ENCODE measurements around the gene EMC7.
A peak's percentile ranks its signal among the peaks of the same experiment; 100 is the strongest.
"Not testable (repeated sequence)": the region's sequence is repeated elsewhere in the genome, so short reads cannot be mapped to it uniquely, and the experiment has no call there.

Gene EMC7

DNA sequence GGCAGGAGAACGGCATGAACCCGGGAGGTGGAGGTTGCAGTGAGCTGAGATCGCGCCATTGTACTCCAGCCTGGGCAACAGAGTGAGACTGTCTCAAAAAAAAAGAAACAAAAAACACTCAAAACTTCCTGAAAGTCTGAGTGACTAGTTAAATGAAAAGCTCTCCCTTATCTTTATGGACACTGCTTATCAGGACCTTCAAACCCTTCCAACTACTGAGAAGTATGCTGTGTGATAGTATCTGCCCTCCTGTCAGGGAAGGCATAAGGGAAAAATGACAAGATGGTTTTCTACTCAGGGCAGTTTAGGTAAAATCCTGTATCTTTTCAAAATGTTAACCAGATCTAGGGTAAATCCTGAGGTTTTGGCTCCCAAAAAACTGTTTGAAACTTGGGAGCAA, 21.8 kb downstream of the EMC7 start:
- no peak for DNase-seq

GRCh38 chr15:34078900-34079299, 22.8 kb downstream of the EMC7 start:
- DNase-seq: no peak

- DNase-seq: no peak
These were observed 24.9 kb downstream of the EMC7 start for GRCh38 chr15:34076785-34077184.

DNA sequence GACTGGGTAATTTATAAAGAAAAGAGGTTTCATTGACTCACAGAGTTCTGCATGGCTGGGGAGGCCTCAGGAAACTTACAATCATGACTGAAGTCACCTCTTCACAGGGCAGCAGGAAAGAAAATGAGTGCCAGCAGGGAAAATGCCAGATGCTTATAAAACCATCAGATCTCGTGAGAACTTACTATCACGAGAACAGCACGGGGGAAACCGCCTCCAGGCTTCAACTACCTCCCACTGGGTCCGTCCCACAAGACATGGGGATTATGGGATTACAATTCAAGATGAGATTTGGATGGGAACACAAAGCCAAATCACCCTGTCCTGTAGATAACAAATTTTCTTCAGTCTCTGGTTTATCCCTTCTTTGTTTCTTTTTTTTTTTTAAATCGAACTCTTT, 31.7 kb downstream of the EMC7 start:
- DNase-seq: no peak

GRCh38 chr15:34065941-34066340, 35.7 kb downstream of the EMC7 start:
- DNase-seq: no peak

GRCh38 chr15:34065261-34065660, 36.4 kb downstream of the EMC7 start:
- DNase-seq: no peak

GRCh38 chr15:34064438-34064837, 37.2 kb downstream of the EMC7 start:
- DNase-seq: no peak

DNA sequence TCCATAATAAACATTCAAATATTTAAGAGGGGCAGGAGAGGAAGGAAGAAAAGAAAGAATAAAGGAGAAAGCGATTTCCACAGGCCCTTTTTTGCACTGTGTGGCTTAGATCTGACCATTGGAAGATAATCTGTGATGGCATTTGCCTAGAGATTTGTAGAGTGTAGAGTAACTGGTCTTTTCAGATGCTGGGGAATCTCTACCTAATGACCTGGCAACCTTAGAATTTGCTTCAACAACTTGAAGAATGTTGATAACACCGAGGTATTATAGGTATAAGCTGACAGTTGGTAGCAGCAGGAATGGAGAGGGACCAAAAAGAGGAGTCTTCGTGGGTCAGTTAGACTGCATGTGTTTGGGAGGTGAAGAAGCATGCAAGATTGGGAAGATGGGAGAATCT, 41.7 kb downstream of the EMC7 start:
- no peak for DNase-seq

DNA sequence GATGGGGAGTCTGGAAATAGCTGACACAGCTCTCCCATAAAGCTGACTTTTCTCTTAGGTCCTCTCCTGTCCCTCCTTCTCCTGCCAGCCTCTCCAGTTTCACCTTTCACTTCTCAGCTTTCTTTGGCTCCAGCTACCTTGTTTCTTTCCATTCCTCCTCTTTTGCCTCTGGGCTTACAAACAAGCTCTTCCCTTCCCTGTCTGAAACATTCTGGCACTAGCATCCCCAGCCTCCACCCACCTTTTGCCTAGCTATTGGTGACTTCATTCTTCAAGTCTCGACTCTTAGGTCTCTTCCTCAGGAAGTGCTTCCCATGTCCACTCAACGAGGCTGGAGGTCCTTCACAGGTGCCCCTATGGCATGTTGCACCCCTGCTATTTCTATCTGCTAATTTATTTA, 42.2 kb downstream of the EMC7 start:
- no peak for DNase-seq

DNA sequence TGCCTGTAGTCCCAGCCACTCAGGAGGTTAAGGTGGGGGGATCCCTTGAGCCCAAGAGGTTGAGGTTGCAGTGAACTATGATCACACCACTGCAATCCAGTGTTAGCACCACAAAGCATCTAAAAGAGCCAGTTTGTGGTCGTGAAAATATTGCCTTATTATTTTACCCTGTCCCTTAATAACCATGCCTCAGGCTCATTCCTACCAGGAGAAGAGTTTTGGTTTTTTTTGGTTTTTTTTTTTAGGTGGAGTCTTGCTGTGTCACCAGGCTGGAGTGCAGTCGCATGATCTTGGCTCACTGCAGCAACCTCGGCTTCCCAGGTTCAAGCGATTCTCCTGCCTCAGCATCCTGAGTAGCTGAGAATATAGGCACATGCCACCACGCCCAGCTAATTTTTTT, 44.8 kb downstream of the EMC7 start:
- no peak for DNase-seq

- no peak for DNase-seq
These were observed 45.6 kb downstream of the EMC7 start for GRCh38 chr15:34055868-34056595.

- DNase-seq: no peak
These were observed 47.5 kb downstream of the EMC7 start for GRCh38 chr15:34054081-34054707.

- not testable (repeated sequence) for DNase-seq
These were observed 51.3 kb downstream of the EMC7 start for GRCh38 chr15:34050385-34050784.

DNA sequence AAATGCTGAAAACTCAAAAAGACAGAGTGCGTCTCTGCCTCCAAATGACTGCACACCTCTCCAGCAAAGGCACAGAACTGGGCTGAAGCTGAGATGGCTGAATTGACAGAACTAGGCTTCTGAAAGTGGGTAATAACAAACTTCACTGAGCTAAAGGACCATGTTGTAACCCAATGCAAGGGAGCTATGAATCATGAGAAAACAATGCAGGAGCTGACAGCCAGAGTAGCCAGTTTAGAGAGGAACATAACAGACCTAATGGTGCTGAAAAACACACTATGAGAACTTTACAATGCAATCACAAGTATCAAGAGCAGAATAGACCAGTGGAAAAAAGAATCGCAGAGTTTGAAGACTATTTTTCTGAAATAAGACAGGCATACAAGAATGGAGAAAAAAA, 52.5 kb downstream of the EMC7 start:
- DNase-seq: no peak

DNA sequence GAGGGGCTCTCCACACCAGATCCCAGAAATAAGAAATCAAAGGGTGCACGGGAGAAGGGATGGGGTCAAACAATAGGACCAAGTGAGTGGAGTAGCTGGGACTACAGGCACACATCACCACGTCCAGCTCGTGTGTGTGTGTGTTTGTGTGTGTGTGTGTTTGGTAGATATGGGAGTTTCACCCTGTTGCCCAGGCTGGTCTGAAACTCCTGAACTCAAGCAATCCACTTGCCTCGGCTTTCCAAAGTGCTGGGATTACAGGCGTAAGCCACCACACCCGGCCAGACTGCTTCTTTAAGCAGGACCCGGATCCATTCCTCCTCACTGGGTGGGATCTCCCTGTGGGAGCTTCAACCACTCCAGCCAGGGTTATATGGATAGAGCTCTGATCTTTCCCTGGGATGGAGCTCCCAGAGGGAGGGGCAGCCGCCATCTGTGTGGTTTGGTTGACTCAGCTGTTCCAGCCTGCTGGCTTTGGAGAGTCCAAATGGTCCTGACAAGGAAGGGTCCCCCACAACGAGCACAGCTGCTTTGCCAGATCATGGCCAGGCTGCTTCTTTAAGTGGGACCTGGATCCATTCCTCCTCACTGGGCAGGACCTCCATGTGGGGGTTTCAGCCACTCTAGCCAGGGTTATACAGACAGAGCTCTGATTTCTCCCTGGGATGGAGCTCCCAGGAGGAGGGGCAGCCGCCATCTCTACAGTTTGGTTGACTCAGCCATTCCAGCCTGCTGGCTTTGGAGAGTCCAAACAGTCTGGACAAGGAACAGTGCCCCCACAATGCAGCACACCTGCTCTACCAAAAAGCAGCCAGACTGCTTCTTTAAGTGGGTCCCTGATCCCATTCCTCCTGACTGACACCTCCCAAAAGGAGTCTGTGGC, 53.5 kb downstream of the EMC7 start:
- no peak for DNase-seq

- DNase-seq: no peak
These were observed 55.1 kb downstream of the EMC7 start for GRCh38 chr15:34046471-34047145.

DNA sequence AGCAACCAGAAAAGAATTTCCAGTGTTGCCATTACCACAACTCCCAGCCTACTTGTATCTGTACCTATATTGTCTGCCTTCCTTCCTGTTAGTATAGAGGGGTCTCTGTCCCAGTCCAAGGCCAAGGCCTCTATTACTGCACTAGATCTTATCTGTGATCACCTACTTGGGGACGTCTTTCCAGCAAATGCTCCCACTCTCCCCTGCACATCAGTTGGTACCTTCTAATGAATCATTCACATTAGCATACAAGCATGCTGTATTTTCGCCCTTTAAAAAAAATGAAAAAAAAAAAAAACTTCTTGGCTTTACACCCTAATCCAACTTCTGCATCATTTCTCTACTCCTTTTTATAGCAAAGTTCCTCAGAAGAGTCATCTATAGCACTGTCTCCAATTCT, 57.8 kb downstream of the EMC7 start:
- no peak for DNase-seq

- no peak for DNase-seq
These were observed 58.3 kb downstream of the EMC7 start for GRCh38 chr15:34043391-34043790.

DNA sequence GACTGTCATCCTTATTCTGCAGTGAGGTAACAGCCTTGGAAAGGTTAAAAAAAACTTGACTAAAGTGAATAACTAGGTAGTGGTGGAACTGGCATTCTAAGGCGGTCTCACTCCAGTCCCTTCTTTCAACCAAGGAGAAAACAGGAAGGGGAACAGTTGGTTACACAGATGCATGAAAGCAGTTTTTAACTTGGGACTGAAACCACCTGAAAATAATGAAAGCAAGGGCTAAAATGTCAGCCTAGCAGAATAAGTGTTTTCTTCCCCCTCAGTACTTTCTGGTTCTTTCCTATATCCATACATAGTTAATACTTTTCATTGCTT, 61.9 kb downstream of the EMC7 start:
- no peak for DNase-seq

DNA sequence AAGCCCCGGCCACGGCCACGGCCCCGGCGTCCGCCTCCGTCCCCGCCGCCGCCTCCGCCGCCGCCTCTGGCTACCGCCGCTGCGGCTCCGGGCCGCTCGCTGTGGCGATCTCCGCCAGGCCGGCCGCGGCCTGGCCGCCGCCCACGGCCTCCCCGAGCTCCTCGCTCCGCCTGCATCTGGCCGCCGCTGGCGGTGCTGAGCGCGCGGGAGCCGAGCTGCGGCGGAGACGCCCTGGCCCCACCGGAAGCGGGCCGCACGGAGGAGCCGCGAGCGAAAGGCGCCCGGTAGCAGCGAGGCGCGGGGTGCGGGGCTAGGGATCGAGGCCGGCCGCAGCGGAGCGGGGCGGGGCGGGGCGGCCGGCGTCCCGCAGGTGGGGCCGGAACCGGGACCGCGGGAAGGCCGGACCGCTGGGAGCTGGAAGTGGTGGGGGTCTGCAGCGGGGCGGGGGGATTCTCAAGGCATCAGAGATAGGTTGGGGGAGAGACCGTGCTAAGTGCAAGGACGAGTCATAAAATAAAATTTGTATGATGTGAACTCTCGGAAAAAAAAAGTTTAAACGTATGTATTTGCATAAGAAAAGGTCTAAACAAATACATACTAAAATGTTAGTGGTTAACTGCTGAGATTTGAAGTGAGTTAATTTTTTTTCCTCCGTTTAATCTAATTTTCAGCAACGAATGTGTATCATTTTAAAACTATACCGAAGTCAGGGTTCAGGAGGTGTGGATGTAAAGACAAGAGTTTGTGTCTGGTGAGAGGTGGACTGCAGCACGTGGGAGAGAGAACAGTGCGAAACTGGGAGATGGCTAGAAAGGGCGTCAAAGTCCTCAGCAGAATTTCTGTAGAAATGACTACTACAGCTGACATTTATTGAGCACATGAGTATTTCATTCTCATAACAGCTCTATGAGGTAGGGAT, 62.5 kb downstream of the EMC7 start, which contains the start of gene AVEN:
AVEN (minus strand) TSS at position 334 of the 919 bp plus-strand sequence; CDS start at position 176, 158 bp downstream.
- peak; percentile 74 for DNase-seq

- DNase-seq: peak; percentile 76
These were observed 63.4 kb downstream of the EMC7 start for GRCh38 chr15:34038023-34038870.
